SK-N-SH treated with all-trans-retinoic acid at 6 μM for 48 hours (cell line): ENCODE results near the gene PRR13.
"Not testable (repeated sequence)": the region's sequence is repeated elsewhere in the genome, so short reads cannot be mapped to it uniquely, and the experiment has no call there.

Experiments
- ATAC-seq: fragments of 200-7000 bp; cut with Tn5 transposase; 3 replicates; pipeline ENCODE4 v1.9.1; 2020; ENCODE audit warnings: mild to moderate bottlenecking, moderate library complexity
- ARNTL ChIP-seq: fragments of 450-650 bp; formaldehyde crosslinking; IDR thresholded peaks from 2 replicates; pipeline ENCODE4 v1.5.0; 2020; ENCODE audit warnings: low read depth, mild to moderate bottlenecking, moderate library complexity, borderline replicate concordance
- BACH2 ChIP-seq: fragments of 250-450 bp; sonication (Bioruptor Pico); IDR thresholded peaks from 2 replicates; pipeline ENCODE4 v1.9.0; 2021; ENCODE audit warnings: mild to moderate bottlenecking, borderline replicate concordance
- CSDC2 ChIP-seq: fragments of 250-450 bp; sonication (Bioruptor Pico); IDR thresholded peaks from 2 replicates; pipeline ENCODE4 v1.5.0; 2020; ENCODE audit warnings: mild to moderate bottlenecking, moderate library complexity
- ESRRG ChIP-seq: fragments of 250-450 bp; sonication (Bioruptor Pico); IDR thresholded peaks from 2 replicates; pipeline ENCODE4 v1.6.1; 2021; ENCODE audit warnings: mild to moderate bottlenecking
- GLIS3 ChIP-seq: fragments of 250-450 bp; sonication (Bioruptor Pico); IDR thresholded peaks from 2 replicates; pipeline ENCODE4 v1.5.0; 2020; ENCODE audit warnings: mild to moderate bottlenecking, moderate library complexity
- ISL1 ChIP-seq: fragments of 250-450 bp; sonication (Bioruptor Pico); IDR thresholded peaks from 2 replicates; pipeline ENCODE4 v2.1.2; 2022; ENCODE audit warnings: mild to moderate bottlenecking, moderate library complexity
- OSR1 ChIP-seq: fragments of 250-450 bp; sonication (Bioruptor Pico); IDR thresholded peaks from 2 replicates; pipeline ENCODE4 v1.8.0; 2022; ENCODE audit warnings: moderate library complexity, mild to moderate bottlenecking, inconsistent platforms
- PPARA ChIP-seq: fragments of 250-450 bp; sonication (Bioruptor Pico); IDR thresholded peaks from 2 replicates; pipeline ENCODE4 v1.5.0; 2020; ENCODE audit warnings: mild to moderate bottlenecking, borderline replicate concordance
- RARB ChIP-seq: fragments of 250-450 bp; sonication (Bioruptor Pico); IDR thresholded peaks from 2 replicates; pipeline ENCODE4 v1.8.0; 2021; ENCODE audit warnings: mild to moderate bottlenecking, moderate library complexity
- SNAI2 ChIP-seq: fragments of 250-450 bp; sonication (Bioruptor Pico); IDR thresholded peaks from 2 replicates; pipeline ENCODE4 v1.5.0; 2020; ENCODE audit warnings: mild to moderate bottlenecking, moderate library complexity
- TCF4 ChIP-seq: fragments of 250-450 bp; sonication (Bioruptor Pico); IDR thresholded peaks from 2 replicates; pipeline ENCODE4 v1.8.0; 2021; ENCODE audit warnings: mild to moderate bottlenecking, moderate library complexity, borderline replicate concordance
- TOX ChIP-seq: fragments of 250-450 bp; sonication (Bioruptor Pico); IDR thresholded peaks from 2 replicates; pipeline ENCODE4 v1.8.0; 2021; ENCODE audit warnings: mild to moderate bottlenecking, moderate library complexity, borderline replicate concordance
- ZC3H10 ChIP-seq: fragments of 250-450 bp; sonication (Bioruptor Pico); IDR thresholded peaks from 2 replicates; pipeline ENCODE4 v1.5.1; 2021; ENCODE audit warnings: mild to moderate bottlenecking, moderate library complexity
- ZFP3 ChIP-seq: fragments of 250-450 bp; sonication (Bioruptor Pico); IDR thresholded peaks from 2 replicates; pipeline ENCODE4 v1.5.0; 2020; ENCODE audit warnings: mild to moderate bottlenecking, moderate library complexity
- ZFP30 ChIP-seq: fragments of 450-650 bp; formaldehyde crosslinking; IDR thresholded peaks from 2 replicates; pipeline ENCODE4 v1.5.0; 2022; ENCODE audit warnings: mild to moderate bottlenecking, moderate library complexity
- ZNF565 ChIP-seq: fragments of 450-650 bp; formaldehyde crosslinking; conservative IDR thresholded peaks from 2 replicates; pipeline ENCODE4 v1.5.0; 2020; ENCODE audit warnings: low read depth, mild to moderate bottlenecking, moderate library complexity
- ZNF70 ChIP-seq: fragments of 450-650 bp; formaldehyde crosslinking; IDR thresholded peaks from 2 replicates; pipeline ENCODE4 v1.5.0; 2020; ENCODE audit warnings: mild to moderate bottlenecking, moderate library complexity
- ZNF8 ChIP-seq: fragments of 450-650 bp; formaldehyde crosslinking; IDR thresholded peaks from 2 replicates; pipeline ENCODE4 v1.5.0; 2020; ENCODE audit warnings: mild to moderate bottlenecking, moderate library complexity
- TF ChIP-seq, protein P1 (sequence below): fragments of 250-450 bp; sonication (Bioruptor Pico); IDR thresholded peaks from 2 replicates; pipeline ENCODE4 v1.5.1; 2020; ENCODE audit warnings: low read depth, mild to moderate bottlenecking, moderate library complexity
- TF ChIP-seq, protein P2 (sequence below): fragments of 250-450 bp; sonication (Bioruptor Pico); IDR thresholded peaks from 2 replicates; pipeline ENCODE4 v1.8.0; 2020; ENCODE audit warnings: mild to moderate bottlenecking, moderate library complexity, borderline replicate concordance
- TF ChIP-seq, protein P3 (sequence below): fragments of 250-450 bp; sonication (Bioruptor Pico); IDR thresholded peaks from 2 replicates; pipeline ENCODE4 v1.5.1; 2021; ENCODE audit warnings: mild to moderate bottlenecking, moderate library complexity
- TF ChIP-seq, protein P4 (sequence below): fragments of 250-450 bp; sonication (Bioruptor Pico); IDR thresholded peaks from 2 replicates; pipeline ENCODE4 v1.5.0; 2020; ENCODE audit warnings: mild to moderate bottlenecking, moderate library complexity

The PRR13 gene, protein sequence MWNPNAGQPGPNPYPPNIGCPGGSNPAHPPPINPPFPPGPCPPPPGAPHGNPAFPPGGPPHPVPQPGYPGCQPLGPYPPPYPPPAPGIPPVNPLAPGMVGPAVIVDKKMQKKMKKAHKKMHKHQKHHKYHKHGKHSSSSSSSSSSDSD

DNA sequence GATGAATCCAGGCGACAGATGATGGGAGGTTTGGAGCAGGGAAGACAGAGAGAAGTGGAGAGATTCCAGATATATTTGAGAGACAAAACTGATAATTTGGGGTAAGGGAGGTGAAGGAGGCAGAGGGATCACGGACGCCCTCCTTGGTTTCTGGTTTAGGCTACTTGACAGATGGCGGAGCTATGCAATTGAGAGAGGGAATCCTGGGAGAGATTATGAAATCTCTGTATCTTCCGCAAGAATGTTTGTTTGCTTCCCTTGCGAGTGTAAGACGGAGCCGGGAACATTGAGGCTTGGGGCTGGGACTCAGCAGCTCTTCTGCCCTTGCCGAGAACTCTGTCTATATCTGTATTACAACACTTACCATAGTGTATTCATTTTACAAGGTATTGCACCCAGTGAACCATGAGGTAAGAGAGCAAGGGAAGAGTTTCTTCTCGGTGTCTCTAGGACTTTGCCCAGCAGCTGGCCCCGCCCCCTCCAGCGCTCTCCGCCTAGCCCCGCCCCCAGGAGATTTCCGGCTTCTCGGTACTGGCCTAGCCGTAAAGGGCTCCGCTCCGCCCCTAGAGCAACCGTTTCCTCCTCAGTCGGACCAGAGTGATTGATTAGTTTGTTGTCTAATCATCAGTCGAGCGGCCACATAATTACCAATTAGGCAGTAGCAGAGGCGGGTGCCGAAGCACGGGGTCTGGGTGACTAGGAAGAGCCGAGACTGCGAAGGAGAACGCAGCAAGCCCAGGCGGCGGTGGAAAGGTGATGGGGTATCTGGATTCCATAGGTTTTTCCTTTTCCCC lies at the start of gene PRR13:
Gene PRR13 (plus strand): TSS at position 695 of the 794 bp plus-strand sequence. CDS start 981 bp downstream, outside the sequence.
- ATAC-seq = peak; percentile 99
- TF ChIP-seq, protein P1, sequence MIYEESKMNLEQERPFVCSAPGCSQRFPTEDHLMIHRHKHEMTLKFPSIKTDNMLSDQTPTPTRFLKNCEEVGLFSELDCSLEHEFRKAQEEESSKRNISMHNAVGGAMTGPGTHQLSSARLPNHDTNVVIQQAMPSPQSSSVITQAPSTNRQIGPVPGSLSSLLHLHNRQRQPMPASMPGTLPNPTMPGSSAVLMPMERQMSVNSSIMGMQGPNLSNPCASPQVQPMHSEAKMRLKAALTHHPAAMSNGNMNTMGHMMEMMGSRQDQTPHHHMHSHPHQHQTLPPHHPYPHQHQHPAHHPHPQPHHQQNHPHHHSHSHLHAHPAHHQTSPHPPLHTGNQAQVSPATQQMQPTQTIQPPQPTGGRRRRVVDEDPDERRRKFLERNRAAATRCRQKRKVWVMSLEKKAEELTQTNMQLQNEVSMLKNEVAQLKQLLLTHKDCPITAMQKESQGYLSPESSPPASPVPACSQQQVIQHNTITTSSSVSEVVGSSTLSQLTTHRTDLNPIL (CRISPR knock-in tag) = no peak
- TF ChIP-seq ZNF8 (CRISPR knock-in tag) (peak; percentile 8; the same call in 1 of the 2 replicates), PPARA (no peak)

DNA sequence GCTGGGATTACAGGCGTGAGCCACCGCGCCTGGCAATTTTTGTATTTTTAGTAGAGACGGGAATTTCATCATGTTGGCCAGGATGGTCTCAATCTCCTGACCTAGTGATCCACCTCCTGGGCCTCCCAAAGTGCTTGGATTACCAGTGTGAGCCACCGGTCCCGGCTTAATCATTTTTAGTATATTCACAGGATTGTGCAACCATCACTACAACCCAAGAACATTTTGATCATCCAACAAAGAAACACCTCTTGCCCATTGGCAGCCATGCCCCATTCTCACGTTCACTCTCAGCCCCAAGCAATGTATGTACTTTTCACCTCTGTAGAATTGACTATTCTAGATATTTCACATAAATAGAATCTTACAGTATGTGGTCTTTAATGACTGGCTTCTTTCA lies 41.6 kb upstream of the PRR13 start:
- no peak for ATAC-seq
- TF ChIP-seq TOX (CRISPR knock-in tag) (no peak), GLIS3 (CRISPR knock-in tag) (no peak)

DNA sequence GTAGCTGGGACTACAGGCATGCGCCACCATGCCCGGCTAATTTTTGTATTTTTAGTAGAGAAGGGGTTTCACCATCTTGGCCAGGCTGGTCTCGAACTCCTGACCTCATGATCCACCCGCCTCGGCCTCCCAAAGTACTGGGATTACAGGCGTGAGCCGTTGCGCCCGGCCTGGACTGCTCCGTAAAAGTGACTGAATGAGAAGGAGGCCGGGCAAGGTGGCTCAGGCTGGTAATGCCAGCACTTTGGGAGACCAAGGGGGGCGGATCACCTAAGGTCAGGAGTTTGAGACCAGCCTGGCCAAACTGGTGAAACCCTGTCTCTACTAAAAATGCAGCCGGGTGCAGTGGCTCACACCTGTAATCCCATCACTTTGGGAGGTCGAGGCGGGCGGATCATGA lies 39.2 kb upstream of the PRR13 start:
- not testable (repeated sequence) for ATAC-seq

DNA sequence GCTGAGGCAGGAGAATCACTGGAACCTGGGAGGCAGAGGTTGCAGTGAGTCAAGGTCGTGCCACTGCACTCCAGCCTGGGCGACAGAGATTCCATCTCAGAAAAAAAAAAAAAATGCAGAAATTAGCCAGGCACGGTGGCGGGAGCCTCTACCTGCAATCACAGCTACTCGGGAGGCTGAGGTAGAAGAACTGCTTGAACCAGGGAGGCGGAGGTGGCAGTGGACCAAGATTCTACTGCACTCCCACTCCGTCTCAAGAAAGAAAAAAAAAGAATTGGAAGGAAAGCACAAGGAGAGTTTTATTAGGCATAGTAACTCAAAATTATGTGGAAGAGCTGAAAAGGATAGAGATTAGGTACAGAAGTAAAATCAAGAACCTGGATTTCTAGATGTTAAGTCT lies 38.7 kb upstream of the PRR13 start:
- no peak for ATAC-seq
- TF ChIP-seq ARNTL (CRISPR knock-in tag) (no peak), SNAI2 (CRISPR knock-in tag) (no peak), OSR1 (CRISPR knock-in tag) (no peak), ZNF70 (CRISPR knock-in tag) (no peak), GLIS3 (CRISPR knock-in tag) (no peak), PPARA (no peak), TCF4 (CRISPR knock-in tag) (no peak), TOX (CRISPR knock-in tag) (no peak), ZNF565 (CRISPR knock-in tag) (no peak), RARB (CRISPR knock-in tag) (no peak), ISL1 (CRISPR knock-in tag) (no peak)
- TF ChIP-seq, protein P2, sequence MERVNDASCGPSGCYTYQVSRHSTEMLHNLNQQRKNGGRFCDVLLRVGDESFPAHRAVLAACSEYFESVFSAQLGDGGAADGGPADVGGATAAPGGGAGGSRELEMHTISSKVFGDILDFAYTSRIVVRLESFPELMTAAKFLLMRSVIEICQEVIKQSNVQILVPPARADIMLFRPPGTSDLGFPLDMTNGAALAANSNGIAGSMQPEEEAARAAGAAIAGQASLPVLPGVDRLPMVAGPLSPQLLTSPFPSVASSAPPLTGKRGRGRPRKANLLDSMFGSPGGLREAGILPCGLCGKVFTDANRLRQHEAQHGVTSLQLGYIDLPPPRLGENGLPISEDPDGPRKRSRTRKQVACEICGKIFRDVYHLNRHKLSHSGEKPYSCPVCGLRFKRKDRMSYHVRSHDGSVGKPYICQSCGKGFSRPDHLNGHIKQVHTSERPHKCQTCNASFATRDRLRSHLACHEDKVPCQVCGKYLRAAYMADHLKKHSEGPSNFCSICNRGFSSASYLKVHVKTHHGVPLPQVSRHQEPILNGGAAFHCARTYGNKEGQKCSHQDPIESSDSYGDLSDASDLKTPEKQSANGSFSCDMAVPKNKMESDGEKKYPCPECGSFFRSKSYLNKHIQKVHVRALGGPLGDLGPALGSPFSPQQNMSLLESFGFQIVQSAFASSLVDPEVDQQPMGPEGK (CRISPR knock-in tag) = no peak

DNA sequence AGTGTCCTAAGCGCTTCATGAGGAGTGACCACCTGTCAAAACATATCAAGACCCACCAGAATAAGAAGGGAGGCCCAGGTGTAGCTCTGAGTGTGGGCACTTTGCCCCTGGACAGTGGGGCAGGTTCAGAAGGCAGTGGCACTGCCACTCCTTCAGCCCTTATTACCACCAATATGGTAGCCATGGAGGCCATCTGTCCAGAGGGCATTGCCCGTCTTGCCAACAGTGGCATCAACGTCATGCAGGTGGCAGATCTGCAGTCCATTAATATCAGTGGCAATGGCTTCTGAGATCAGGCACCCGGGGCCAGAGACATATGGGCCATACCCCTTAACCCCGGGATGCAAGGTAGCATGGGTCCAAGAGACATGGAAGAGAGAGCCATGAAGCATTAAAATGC lies 30.6 kb upstream of the PRR13 start:
- no peak for ATAC-seq
- TF ChIP-seq ESRRG (CRISPR knock-in tag) = no peak
- TF ChIP-seq ZNF70 (CRISPR knock-in tag) = no peak
- no peak for TF ChIP-seq OSR1 (CRISPR knock-in tag)
- no peak for TF ChIP-seq ZNF8 (CRISPR knock-in tag)
- no peak for TF ChIP-seq SNAI2 (CRISPR knock-in tag)
- TF ChIP-seq, protein P3, sequence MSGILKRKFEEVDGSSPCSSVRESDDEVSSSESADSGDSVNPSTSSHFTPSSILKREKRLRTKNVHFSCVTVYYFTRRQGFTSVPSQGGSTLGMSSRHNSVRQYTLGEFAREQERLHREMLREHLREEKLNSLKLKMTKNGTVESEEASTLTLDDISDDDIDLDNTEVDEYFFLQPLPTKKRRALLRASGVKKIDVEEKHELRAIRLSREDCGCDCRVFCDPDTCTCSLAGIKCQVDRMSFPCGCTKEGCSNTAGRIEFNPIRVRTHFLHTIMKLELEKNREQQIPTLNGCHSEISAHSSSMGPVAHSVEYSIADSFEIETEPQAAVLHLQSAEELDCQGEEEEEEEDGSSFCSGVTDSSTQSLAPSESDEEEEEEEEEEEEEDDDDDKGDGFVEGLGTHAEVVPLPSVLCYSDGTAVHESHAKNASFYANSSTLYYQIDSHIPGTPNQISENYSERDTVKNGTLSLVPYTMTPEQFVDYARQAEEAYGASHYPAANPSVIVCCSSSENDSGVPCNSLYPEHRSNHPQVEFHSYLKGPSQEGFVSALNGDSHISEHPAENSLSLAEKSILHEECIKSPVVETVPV = no peak
- no peak for TF ChIP-seq ZFP30 (CRISPR knock-in tag)
- no peak for TF ChIP-seq GLIS3 (CRISPR knock-in tag)
- TF ChIP-seq BACH2 (CRISPR knock-in tag) = no peak
- no peak for TF ChIP-seq ZFP3
- no peak for TF ChIP-seq TOX (CRISPR knock-in tag)
- no peak for TF ChIP-seq ZC3H10 (CRISPR knock-in tag)
- no peak for TF ChIP-seq CSDC2 (CRISPR knock-in tag)
- no peak for TF ChIP-seq TCF4 (CRISPR knock-in tag)
- TF ChIP-seq, protein P1 (CRISPR knock-in tag) = no peak
- TF ChIP-seq, protein P4, sequence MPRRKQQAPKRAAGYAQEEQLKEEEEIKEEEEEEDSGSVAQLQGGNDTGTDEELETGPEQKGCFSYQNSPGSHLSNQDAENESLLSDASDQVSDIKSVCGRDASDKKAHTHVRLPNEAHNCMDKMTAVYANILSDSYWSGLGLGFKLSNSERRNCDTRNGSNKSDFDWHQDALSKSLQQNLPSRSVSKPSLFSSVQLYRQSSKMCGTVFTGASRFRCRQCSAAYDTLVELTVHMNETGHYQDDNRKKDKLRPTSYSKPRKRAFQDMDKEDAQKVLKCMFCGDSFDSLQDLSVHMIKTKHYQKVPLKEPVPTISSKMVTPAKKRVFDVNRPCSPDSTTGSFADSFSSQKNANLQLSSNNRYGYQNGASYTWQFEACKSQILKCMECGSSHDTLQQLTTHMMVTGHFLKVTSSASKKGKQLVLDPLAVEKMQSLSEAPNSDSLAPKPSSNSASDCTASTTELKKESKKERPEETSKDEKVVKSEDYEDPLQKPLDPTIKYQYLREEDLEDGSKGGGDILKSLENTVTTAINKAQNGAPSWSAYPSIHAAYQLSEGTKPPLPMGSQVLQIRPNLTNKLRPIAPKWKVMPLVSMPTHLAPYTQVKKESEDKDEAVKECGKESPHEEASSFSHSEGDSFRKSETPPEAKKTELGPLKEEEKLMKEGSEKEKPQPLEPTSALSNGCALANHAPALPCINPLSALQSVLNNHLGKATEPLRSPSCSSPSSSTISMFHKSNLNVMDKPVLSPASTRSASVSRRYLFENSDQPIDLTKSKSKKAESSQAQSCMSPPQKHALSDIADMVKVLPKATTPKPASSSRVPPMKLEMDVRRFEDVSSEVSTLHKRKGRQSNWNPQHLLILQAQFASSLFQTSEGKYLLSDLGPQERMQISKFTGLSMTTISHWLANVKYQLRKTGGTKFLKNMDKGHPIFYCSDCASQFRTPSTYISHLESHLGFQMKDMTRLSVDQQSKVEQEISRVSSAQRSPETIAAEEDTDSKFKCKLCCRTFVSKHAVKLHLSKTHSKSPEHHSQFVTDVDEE (CRISPR knock-in tag) = no peak
- TF ChIP-seq PPARA = no peak
- TF ChIP-seq RARB (CRISPR knock-in tag) = no peak
